NCI-H1436 treated with DMSO at 0.1 percent for 48 hours (cell line): Measurements from ENCODE around the gene PTPRN2.

ENCODE experiments used
- DNase-seq: peaks from one replicate; lab custom pipeline; 2025; lab: John Stamatoyannopoulos, UW

Gene PTPRN2

GRCh38 chr7:158401295-158401694 lies 186.3 kb downstream of the PTPRN2 start:
- no peak for DNase-seq

- no peak for DNase-seq
Observed at GRCh38 chr7:158400601-158401225, 186.9 kb downstream of the PTPRN2 start.

GRCh38 chr7:158399762-158400161 lies 187.9 kb downstream of the PTPRN2 start:
- no peak for DNase-seq

- DNase-seq, result no peak
Observed at GRCh38 chr7:158398750-158399149, 188.9 kb downstream of the PTPRN2 start.

- DNase-seq, result no peak
Observed at GRCh38 chr7:158397885-158398284, 189.7 kb downstream of the PTPRN2 start.

- no peak for DNase-seq
Observed at GRCh38 chr7:158396982-158397862, 190.4 kb downstream of the PTPRN2 start.

GRCh38 chr7:158396301-158396905 lies 191.2 kb downstream of the PTPRN2 start:
- DNase-seq, result no peak

- DNase-seq, result no peak
Observed at GRCh38 chr7:158395780-158396278, 191.8 kb downstream of the PTPRN2 start.

GRCh38 chr7:158395349-158395748 lies 192.3 kb downstream of the PTPRN2 start:
- DNase-seq, result no peak

- DNase-seq, result no peak
Observed at GRCh38 chr7:158394936-158395335, 192.7 kb downstream of the PTPRN2 start.

- no peak for DNase-seq
Observed at GRCh38 chr7:158393926-158394625, 193.5 kb downstream of the PTPRN2 start.

- DNase-seq, result no peak
Observed at GRCh38 chr7:158392251-158392650, 195.4 kb downstream of the PTPRN2 start.

- DNase-seq, result no peak
Observed at GRCh38 chr7:158391541-158391940, 196.1 kb downstream of the PTPRN2 start.

GRCh38 chr7:158391141-158391540 lies 196.5 kb downstream of the PTPRN2 start:
- DNase-seq, result no peak

- DNase-seq, result no peak
Observed at GRCh38 chr7:158390460-158390859, 197.2 kb downstream of the PTPRN2 start.

- no peak for DNase-seq
Observed at GRCh38 chr7:158389514-158390425, 197.9 kb downstream of the PTPRN2 start.

GRCh38 chr7:158388928-158389327 lies 198.7 kb downstream of the PTPRN2 start:
- no peak for DNase-seq

GRCh38 chr7:158388072-158388471 lies 199.6 kb downstream of the PTPRN2 start:
- no peak for DNase-seq

GRCh38 chr7:158387546-158387891 lies 200.1 kb downstream of the PTPRN2 start:
- no peak for DNase-seq

- no peak for DNase-seq
Observed at GRCh38 chr7:158386866-158387545, 200.6 kb downstream of the PTPRN2 start.

GRCh38 chr7:158386355-158386618 lies 201.3 kb downstream of the PTPRN2 start:
- no peak for DNase-seq
